GM21381 (cell line): Measurements from ENCODE around the gene KCNK3.
"Not testable (repeated sequence)": the region's sequence is repeated elsewhere in the genome, so short reads cannot be mapped to it uniquely, and the experiment has no call there.

ENCODE experiments used
- ATAC-seq: cut with Tn5 transposase; IDR thresholded peaks from one replicate; pipeline ENCODE4 v1.9.1; 2021; ENCODE audit warnings: mild to moderate bottlenecking, moderate library complexity; ENCODE audit not compliant: unreplicated experiment

The KCNK3 gene

GRCh38 chr2:26692279-26692896 is at the start of gene KCNK3:
TSS of gene KCNK3 (plus strand) at chr2:26692722. CDS start at chr2:26692876, 154 bp downstream.
- no peak for ATAC-seq

DNA sequence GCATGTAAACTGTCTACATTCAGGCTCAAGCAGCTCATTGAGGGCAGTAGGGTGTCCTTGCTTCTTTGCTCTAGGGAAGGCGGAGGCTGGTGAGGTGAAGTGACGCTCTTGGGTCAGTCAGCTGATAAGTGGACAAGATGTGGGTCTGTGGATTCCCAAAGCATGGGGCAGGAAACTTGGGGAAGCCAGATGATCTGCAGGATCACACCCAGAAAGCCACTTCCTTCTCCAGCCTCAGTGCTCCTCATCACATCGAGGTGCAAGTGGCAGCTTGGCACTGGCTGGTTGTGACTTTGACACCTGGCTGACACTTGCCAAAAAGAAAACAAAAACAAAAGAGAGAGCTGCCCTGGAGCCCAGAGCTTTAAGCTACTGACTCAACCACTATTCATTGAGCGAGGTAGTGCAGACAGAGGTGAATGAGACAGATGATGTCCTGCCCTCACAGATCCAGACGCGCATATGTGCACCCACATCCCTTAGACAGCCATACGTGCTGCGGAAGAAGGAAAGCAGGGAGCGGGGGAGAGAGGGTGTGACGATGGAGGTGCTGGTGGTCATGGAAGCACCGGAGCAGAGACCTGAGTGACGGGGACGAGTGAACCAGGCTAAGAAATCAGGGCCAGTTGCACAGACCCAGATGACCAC is 48.2 kb upstream of the KCNK3 start:
- ATAC-seq = no peak

DNA sequence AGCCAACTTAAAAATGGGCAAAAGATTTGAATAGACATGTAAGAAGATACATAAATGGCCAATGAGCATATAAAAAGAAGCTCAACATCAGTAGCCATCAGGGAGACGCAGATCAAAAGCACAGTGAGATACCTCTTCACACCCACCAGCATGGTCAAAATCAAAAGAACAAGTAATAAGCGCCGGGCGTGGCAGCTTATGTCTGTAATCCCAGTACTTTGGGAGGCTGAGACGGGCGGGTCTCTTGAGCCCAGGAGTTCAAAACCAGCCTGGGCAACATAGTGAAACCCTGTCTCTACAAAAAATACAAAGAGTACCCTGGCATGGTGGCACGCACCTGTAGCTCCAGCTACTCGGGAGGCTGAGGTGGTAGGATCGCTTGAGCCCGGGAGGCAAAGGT is 46.8 kb upstream of the KCNK3 start:
- no peak for ATAC-seq

DNA sequence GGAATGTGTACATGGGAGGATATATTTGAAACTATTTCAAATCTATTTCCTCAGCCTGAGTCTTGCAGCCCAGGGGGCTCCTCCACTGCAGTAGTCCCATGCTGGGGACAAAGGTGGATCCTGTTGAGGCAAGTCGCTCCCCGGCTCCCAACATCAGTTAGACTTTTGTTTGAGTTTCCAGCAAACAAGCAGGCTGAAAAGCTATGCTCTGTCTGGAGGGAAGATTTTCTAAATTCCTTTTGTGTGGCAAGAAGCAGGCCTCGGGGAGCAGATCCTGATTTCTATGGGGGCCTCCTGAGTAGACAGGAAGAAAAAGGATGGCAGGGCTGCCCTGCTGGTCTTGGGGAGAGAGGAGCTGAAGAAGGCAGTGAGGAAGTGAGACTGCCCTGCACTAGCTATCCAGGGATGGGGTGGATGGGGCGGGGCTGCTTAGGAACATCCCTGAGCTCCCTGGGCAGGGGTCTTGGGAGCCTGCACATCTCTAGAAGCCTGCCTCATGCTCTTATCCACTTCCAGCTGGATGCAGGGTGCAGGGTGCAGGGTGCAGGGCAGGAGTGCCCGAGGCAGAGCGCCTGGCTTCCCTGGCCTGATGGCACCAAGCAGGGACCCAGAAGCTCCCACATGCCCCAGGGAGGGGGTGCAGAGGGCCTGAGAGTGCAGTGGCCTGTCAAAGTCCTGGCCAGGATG is 45.4 kb upstream of the KCNK3 start:
- no peak for ATAC-seq

GRCh38 chr2:26647981-26648380 is 44.5 kb upstream of the KCNK3 start:
- ATAC-seq = no peak

DNA sequence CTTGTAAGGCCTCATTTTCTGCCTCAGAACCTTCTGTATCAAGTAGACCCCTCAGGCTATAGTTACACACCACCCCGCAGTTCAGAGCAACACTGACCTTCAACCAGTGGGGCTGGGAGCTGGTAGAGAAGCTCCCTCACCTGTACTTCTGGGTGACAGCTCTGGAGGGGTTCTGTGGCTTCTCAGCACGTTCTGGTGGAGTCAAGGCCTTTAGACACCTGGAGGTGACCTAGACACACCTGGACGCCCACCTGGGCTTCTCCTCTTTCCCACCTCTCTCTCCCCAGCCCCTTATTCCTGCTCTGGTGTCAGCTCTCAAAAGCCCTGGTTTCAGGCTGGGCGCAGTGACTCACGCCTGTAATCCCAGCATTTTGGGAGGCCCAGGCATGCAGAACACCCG is 44.0 kb upstream of the KCNK3 start:
- no peak for ATAC-seq

- no peak for ATAC-seq
Observed at GRCh38 chr2:26649322-26649721, 43.2 kb upstream of the KCNK3 start.

- no peak for ATAC-seq
Observed at GRCh38 chr2:26649992-26650712, 42.4 kb upstream of the KCNK3 start.

- ATAC-seq = no peak
Observed at GRCh38 chr2:26650713-26651469, 41.6 kb upstream of the KCNK3 start.

DNA sequence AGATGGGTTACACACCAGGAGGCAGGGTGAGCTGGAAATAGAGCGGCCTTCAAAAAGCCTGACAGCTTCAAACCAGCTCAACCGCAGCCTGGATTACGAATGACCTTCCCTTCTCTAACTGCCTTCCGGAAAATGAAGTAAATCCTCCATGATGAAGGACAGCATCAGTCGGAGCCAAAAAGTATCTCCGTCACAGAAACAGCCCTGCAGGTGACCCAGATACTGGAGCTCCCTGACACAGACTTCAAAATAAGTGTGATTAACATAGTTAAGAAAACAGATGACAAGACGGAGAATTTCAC is 41.1 kb upstream of the KCNK3 start:
- ATAC-seq = no peak

GRCh38 chr2:26651799-26652198 is 40.7 kb upstream of the KCNK3 start:
- no peak for ATAC-seq

- ATAC-seq = no peak
Observed at GRCh38 chr2:26652361-26653041, 40.0 kb upstream of the KCNK3 start.

DNA sequence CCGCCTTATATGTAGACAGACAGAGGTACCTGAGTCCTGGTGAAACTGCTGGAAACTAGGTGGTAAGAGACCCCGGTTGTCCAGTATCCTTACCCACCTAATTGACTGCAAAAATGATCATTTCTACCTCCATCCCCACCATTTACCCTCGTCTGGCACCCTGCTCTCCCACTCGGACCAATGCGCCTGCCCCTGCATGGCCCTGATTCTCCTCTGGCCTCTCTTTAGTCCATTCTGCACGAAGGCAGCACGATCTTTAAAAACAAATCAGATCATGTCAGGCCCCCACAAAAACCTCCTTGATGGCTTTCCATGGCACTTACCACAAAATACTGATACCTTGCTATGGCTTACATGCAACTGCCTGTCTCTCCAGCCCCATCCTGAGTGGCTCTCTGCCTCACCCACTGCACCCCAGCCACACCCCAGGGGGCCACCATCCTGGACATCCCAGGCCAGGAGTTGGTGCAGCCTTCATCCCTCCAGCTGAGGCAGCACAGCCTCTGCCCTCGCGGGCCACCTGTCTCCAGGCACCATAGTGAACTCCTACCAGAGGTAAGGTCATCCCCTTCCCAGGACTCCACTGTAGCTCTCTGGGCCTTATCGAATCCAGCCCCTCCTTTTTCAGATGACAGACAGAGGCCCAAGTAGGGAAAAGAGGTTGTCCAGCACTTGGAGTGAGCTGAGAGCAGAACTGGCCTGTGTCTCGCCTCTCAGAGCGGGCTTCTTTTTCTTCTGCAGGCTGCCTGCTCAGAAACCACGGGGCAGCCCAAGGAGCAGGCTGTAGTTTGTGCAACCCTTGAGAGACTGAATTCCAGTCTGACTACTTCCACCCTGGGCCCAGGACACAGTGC is 39.1 kb upstream of the KCNK3 start:
- no peak for ATAC-seq

DNA sequence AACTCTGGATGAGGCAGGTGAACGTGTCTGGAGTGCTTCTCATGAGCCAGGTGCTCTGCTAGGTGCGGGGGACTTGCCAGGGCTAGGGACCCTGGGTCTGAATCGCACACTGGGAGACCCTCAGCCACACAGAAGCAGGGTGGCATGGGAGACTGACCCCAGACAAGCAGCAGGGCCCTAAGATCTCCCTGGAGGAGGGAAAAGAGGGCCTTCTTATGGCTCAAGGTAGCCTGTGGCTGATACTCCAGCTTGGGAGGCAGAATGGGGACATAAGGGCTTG is 38.5 kb upstream of the KCNK3 start:
- no peak for ATAC-seq

GRCh38 chr2:26655120-26655519 is 37.4 kb upstream of the KCNK3 start:
- not testable (repeated sequence) for ATAC-seq

DNA sequence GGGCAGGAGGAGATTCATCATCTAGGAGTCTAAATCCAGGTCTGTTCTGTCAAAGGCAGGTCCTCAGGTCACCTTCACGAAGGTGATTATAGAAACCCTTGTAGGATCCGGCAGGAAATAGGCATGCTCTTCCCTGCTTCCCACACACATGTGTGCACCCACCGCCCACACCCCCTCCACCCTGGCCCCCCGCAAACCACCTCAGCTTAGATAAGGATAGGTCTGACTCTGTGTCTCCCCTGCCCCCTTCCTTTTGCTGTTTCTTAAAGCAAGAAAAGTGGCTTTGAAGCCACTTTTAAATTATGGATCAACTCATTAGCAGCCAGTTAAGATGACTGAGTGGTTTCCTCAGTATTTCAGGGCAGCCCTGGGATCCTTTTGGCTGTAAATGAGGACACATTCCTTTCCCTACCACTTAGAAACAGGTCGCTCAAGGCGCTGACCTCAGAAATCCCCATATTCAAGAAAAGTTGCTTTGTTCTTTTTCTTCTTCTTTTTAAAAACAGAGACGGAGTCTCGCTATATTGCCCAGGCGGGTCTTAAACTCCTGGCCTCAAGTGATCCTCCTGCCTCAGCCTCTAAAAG is 36.8 kb upstream of the KCNK3 start:
- ATAC-seq = no peak

- no peak for ATAC-seq
Observed at GRCh38 chr2:26657265-26657664, 35.3 kb upstream of the KCNK3 start.

DNA sequence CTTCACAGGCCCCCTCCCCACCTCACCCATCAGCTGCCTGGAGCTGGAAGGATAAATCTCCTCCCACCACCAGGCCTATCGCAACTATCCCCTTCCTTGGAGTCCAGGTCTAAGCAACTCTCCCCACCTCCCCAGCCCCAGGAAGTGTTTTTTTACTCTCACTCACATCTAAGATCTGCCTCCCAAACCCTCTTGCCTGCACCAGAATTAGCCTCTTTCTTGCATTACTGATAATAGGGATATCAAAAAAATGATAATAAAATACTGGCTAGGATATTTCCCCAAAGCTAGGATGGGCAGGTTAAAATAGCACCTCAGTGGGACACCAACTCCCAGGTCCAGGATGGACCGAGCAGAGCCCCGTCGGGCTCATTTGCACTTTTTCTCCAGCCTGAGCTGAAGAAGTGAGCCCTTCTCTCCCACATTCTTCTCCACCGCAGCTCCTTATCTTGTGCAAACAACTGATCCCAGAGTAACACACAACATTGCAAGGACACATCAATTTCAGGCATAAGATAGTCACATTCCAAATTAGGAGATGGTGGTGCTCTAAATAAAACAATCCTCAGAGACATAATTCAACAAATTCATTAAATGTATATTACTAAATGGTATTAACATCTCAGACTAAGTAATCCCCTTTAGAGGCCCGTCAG is 33.7 kb upstream of the KCNK3 start:
- no peak for ATAC-seq

- ATAC-seq = no peak
Observed at GRCh38 chr2:26660363-26660962, 32.1 kb upstream of the KCNK3 start.
